GM18870 (cell line): Measurements from ENCODE around the gene SPHK2.
A peak's percentile ranks its signal among the peaks of the same experiment; 100 is the strongest.
"Not testable (repeated sequence)": the region's sequence is repeated elsewhere in the genome, so short reads cannot be mapped to it uniquely, and the experiment has no call there.

Source experiments
- ATAC-seq: cut with Tn5 transposase; IDR thresholded peaks from one replicate; pipeline ENCODE4 v1.9.1; 2021; ENCODE audit warnings: moderate library complexity; ENCODE audit not compliant: unreplicated experiment

Gene SPHK2

DNA sequence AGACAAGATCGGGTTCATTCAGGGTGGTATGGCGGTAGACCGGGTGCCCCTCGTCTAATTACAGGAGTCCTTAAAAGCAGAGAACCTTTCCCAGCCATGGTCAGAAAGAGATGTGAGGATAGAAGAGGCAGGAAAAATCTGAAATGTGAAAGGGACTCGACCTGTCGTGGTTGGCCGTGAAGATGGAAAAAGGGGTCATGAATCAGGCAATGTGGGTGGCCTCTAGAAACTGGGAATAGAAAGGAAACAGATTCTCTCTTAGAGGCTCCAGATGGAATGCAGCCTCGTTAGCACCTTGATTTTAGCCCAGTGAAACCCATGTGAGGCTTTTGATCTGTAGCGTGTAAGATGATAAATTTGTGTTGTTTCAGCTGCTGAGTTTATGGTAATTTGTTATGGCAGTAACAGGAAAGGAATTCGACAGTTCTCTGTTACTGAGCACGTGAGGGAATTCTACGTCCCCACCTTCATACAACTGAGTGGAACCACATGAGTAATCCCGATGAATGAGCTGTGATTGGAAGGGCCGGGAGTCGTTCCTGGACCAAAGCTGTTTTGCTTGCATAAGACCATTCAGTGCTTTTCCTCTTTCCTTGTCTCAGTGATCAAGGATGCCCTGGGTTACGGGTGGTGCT is 37.7 kb downstream of the SPHK2 start:
- ATAC-seq: no peak

DNA sequence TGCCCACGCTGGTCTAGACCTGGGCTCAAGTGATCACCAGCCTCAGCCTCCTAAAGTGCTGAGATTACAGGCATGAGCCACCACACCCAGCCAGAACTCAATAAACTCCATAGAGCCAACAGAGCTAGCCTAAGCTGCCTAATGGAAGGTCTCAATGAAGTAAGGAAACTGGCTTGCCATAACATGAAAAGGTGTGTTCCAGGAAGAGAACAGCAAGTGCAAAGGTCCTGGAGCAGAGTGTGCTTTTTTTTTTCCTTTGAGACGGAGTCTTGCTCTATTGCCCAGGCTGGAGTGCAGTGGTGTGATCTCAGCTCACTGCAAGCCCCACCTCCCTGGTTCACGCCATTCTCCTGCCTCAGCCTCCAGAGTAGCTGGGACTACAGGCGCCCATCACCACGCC is 38.5 kb downstream of the SPHK2 start:
- not testable (repeated sequence) for ATAC-seq

DNA sequence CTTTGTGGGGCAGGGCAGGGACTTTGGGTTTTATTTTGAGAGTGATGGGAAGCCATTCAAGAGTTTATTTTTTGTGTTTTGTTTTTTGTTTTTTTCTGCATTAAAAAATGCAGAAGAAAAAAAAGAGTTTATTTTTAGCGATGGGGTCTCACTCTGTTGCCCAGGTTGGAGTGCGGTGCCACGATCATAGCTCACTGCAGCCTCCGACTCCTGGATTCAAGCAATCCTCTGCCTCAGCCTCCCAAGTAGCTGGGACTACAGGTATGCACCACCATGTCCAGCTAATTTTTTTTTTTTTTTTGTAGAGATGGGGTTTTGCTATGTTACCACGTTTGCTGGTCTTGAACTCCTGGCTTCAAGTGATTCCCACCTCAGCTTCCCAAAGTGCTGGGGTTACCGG is 39.2 kb downstream of the SPHK2 start:
- ATAC-seq: no peak

DNA sequence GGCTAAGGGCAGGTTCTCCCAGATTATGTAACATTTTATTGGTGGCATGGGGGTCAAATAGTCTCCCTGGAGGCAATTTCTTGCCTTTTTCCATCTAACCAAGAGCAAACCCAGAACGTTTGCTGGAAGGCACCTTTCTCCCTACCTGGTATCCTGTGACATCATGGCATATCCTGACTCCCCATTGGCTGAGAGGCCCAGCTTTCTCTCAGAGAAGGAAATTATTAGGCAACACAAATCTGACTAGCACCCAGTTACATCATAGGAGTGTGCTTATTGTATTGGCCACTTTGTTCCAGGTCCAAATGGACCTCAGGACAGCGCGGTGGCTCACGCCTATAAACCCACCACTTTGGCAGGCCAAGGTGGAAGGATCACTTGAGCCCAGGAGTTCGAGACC is 40.5 kb downstream of the SPHK2 start:
- no peak for ATAC-seq

DNA sequence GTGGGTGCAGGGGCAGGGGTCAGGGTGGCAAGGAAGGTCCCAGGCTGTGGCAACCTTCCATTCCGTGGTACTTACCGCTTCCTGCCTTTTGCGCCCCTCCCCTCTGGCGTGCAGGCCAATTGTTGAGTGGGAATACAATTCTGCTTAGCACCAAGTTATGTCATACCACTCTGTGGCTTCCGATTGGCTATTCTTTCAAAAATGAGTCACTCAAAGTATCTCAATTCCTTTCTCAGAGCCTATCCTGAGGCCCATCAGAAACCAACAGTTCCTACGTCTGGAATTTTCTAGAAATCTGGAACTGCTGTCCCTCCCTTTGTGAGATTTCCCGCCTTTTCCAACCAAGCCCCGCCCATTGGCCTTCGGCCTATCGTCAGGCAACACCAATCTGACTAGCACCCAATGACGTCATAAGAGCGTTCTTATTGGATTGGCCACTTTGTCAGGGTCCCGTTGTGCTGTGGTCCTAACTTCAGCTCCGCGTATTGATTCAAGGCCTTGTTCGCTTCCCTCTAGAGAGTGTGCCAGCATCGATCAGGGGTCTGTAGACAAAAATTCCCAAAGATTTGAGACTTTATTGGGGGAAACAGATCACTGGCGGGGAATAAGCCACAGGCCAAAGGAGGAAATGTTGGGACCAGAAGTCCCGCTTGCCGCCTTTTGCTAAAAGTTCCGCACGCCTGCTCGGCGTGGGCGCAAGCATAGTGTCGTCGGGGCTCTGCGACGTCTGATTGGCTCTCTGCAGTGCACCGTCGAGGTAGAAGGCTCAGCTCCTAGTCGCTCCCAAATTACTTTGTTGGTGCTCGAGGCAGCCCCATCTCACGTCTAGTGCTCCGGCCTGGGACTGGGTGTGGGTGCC is 41.8 kb downstream of the SPHK2 start:
- peak; percentile 68 for ATAC-seq

DNA sequence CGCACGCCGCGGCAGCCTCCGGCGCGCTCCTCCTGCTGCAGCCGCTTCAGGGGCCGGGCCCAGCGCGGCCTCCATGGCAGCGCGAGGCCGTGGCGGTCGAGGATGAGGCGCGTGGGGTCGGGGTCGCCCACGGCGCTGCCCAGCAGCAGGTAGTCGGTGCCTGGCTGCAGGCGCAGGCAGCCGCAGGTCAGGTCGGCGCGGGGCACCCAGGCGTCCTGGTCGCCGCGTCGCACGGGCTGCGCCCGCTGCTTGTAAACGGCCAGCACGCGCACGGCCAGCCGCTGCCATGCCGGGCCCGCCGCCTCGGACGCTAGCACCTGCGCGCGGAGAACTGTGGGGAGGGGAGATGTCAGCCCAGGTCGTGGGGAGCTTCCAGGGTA is 42.4 kb downstream of the SPHK2 start:
- no peak for ATAC-seq

DNA sequence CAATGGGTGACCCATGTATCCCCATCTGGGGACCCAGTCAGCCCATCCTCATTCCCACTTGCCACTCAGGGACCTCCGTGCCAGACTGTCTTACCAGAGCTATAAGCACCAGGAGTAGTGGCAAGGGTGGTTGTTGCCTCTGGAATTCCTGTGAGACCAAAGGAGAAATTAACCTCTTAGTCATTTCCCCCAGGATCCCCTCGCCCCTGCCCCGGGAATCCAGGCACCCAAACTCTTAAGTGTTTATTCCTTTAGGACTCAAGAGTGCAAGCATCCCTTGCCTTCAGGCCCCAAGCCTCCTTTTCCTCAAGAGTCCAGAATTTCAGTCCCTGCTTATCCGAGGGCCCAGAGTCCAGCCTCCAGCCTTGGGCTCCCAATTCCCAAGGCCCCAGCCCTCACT is 44.4 kb downstream of the SPHK2 start:
- ATAC-seq: no peak

DNA sequence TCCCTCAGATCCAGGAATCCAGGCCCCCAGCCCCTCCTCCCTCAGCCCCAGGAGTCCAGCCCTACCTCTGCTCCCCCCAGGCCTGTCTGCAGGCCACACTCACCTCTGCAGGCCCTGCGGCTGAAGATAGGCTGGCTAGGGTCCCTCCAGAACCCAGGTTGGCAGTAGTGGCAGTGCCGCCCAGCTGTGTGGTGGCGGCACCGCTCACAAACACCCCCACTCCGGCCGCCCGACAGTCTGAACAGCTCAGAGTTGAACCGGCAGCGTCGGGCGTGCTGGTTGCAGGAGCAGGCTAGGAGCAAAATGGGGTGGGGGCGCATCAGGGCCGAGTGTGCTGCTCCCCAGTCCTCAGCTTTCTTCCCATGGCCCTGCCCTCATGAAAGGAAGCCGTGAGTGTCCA is 45.2 kb downstream of the SPHK2 start:
- ATAC-seq: no peak

DNA sequence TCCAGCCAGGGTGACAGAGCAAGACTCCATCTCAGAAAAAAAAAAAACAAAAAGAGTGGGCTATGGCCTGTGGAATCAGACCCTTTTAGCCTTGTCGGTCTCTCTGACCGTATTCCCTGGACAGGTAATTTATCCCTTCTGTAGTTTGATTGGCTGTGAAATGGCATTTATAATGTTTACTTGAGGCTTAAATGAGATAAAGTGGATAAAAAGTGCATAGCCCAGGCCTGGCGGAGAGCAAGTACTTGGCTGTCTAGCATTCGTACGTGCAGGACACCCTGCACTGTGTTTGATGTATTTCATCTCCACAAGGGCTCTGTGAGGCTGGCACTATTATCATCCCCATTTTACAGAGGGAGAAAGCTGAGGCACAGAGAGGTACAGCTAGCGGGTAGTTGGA is 46.5 kb downstream of the SPHK2 start:
- no peak for ATAC-seq

DNA sequence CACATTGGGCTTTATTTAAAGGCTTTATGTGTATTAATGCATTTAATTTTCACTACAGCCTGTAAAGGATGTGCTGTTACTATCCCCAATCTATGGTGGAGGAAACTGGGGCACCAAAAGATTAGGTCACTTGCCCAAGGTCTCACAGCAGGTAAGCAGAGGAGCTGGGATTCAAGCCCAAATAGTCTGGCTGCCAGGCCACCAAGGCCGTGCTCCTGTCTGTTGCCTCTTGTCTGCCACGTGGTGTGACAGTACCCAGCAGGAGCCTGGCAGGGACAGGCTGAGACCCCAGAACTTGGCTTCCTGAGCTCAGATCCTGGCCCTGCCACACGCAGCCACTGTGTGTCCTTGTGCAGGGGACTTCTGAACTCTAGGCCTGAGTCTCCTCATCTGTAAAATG is 49.0 kb downstream of the SPHK2 start:
- no peak for ATAC-seq

DNA sequence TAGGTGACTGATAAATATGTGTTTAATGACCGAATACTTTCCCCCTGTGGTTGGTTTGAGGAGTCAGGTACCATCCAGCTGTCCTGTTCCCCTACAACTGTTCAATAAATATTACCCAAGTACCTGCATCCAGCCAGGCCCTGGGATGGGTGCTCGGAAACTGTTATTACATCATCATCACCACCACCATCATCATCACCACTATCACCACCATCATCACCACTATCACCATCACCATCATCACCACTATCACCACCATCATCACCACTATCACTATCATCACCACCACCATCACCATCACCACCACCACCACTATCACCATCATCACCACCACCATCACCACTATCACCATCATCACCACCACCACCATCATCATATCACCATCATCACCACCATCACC is 49.5 kb downstream of the SPHK2 start:
- ATAC-seq: no peak

DNA sequence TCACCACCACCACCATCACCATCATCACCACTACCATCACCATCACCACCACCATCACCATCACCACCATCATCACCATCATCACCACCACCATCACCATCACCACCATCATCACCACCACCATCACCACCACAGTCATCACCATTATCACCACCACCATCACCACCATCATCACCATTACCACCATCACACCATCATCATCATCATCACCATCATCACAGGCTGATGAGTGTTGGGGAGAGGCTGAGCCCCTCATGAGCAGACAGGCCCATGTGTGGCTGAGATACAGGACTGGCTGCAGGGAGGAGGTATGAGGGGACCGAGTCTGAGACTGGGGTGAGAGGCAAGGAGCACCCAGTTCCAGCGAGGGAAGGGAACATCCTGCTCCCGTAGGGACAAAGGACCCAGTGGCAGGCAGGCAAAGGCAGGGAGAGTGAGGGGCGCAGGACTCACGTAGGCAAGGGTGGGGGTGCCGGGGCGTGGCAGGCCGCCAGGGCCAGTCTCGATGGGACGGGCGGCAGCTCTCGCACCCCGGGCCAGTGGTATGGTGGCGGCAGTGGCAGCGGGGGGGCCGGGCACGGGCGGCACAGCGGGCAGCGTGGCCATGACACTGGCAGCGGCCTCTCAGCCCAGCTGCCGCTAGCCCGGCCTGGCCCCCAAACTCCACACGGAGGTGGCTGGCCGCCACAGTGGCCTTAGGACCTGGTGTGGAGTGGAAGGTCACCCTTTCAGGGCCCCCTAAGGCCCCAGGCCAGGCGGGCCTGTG is 50.8 kb downstream of the SPHK2 start:
- ATAC-seq: no peak

DNA sequence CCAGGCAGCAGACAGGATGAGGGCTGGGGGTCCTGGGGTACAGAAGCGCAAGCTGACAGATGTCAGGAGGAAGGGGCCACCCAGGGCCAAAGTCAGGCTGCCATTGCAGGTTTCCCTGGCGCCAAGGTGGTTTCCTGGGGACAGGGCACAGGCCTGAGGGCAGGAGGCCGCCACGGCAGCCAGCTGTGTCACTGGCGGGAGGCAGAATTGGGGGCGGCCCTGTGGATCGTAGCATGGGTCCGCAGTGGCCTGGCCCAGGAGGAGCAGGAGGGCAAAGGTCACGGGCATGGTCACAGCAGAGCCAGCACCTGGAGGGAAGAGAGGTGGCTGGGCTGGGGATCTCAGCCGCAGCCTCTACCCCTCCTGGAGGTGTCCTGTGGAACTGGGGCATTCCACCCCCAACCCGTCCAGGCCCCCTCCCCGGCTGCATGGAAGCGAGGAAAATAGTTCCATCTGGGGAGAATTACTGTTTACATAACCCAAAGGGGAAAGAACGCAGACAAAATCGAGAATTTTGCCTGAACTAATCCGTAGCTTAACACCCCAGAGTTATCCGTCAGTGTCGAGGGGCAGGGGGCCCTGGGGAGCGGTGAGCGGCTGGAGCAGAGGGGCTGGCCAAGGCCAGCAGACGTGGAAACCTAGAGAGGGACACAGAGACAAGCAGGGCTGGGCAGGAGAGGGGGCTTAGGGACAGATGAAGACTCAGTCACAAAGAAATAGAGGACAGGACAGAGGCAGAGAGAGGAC is 51.6 kb downstream of the SPHK2 start:
- ATAC-seq: no peak

DNA sequence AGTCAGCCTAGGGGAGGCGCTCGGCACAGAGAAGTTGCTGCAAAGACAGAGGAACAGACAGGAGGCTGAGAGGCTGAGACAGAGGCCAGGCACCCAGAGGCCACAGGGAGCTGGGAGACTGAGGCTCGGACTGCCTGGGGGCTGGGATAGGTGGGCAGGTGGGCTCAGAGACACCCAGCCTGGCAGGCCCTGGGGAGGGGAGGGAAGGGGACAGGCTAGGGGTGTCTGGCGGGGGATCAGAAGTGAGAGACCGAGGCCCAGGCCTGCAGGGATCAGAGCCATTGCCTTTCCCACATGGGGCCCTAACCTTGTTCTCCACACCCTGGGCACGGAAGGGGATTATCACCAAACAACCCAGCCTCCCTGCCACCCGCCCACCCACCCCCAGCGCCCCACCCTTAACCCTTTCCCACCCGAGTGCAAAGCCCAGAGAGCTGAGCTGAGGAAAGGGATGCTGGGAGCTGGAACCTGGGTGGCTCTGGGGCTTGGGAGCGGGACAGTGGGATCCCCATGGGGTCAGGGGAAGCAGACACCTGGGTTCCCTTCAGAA is 52.2 kb downstream of the SPHK2 start:
- ATAC-seq: no peak

DNA sequence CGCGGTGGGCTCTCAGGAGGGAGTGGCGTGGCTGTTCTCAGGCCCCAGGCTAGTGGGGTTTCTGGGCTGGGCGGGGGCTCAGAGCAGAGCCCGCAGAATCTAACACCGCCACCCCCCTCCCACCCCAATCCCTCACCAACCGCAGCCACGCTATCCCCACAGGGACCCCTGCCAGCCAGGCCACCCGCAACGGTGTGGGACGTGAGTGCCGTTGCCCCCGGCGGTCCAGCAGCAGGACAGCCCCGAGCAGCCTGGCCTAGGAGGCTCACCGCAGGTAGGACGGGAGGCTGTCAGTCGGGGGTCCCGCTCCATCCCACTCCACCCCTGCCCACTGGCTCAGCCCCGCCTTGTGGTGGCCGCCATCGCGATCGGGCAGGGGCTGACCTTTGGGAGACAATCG is 53.7 kb downstream of the SPHK2 start, which contains the start of gene NTN5:
TSS of gene NTN5 (minus strand) at position 24 of the 400 bp plus-strand sequence. CDS start 2,031 bp downstream, outside the sequence.
- no peak for ATAC-seq

DNA sequence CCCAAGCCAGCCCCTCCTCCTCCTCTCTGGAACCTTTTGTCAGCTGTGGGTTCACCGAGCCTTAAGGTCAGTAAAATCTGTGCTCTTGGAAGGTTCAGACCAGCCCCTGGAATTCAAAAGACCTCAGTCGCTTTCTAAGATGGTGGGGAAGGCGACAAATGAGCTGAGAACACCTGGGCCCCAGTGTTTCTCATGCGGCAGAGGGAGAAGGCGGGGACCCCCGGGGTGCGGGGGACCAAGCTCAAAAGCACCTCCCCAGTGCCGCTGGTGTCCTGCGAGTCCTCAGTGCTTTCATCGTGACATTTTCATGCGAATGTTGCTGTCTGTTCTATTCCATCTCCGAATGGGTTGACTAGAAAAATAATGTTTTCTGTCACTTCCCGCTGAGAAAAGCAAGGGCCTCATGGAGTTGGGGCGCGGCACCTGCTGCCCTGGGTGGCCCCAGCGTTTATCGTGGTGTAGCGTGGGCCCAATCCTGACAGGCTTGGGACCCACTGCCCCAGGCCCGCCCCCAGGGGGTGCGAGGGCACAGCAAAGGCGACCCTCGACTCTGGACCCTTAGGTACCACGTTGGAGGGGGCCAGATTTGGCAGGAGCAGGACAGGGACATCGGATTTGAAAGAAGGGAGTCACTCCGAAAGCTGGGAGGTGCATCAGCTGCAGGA is 54.3 kb downstream of the SPHK2 start:
- no peak for ATAC-seq

DNA sequence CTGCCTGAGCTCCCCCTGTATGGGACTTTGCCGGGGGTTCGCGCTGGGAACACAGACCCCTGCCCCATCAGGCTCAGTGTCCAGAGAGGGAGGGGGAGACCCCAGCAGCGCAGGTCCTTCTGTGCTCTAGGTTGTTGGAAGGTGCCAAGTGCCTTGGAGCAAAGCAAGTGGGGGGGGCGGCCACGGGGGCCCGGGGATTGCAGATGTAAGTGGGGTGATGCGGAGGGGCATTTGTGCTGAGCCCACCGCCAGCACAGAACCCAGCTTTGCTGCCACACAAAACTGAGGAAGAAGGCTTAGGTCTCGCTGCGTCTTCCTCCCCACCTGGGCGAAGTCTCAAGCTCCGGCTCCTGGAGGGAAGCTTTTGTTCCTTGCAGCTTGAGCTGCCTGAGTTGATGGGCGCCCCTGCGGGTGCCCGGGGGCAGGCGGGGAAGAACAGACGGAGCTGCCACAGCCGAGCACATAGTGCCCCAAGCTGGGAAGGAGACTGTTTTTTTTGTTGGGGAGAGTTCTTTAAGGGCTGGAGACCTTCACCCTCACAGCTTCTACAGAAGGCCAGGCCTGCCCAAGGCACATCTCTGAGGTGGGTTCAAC is 55.0 kb downstream of the SPHK2 start:
- ATAC-seq: no peak

DNA sequence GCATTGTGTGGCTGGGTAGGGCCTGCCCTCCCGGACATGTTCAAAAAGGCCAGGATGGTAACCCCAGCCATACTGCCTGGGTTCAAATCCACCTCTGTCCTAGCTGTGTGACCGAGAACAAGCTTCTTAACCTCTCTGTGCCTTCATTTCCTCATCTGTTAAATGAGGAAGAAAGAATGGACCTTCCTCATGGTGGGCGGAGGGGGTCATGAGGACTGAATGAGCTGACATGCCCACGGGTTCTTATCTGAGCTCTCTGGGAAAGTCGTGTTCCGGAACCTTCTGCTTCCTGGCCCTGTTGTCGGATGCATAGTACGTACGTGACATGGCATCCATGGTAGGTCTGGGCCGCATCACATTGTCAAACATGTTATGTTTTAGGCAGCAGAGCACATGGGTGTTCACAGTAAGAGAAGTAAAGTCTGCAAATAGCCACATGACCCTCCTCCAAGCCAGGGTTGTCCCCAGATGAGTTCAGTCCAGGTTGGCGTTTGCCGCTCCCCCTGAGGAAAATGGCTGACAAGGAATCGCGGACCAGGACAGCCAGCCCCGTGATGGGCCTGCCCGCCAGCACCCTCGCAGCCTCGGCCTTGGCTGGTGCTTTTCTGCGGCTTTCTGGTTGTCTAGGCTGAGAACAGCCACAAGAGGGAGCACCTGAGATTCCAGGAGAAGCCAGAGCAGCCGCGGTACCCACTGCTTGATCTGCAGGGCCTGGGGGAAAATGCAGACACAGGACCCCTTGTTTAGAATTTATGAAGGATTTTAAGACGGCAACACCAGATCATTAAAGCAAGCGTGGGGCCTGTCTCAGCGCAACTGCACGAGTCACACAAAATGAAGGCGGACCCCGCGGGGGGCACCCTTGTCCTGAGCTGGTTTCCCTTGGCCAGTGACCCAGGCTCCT is 55.9 kb downstream of the SPHK2 start:
- no peak for ATAC-seq

DNA sequence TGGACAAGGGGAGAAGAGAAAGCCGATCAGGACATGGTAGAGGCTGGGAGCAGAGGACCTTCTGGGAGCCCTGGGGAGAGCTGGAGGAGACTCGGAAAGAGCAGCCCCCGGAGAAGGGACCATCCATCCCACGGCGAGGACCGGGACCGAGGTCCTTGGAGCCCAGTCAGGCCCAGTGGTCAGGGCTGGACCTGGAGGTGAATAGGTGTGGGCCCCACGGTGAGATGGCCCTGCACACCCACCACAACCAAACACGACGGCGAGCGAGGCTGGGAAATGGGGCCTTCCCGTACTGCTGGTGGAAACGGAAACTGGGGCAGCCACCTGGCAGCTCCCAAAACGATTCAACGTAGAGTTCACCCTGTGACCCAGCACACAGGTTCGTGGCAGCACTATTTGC is 57.2 kb downstream of the SPHK2 start:
- ATAC-seq: no peak
